ENCODE results near the gene DMGDH.
"Not testable (repeated sequence)": the region's sequence is repeated elsewhere in the genome, so short reads cannot be mapped to it uniquely, and the experiment has no call there.

DMGDH gene

GRCh38 chr5:79011219-79011836, 58.1 kb downstream of the DMGDH start:
- DNase-seq (ENCODE audit: low spot score), result peak; percentile 64

GRCh38 chr5:79008362-79008761, 61.1 kb downstream of the DMGDH start:
- DNase-seq (ENCODE audit: low spot score), result no peak

GRCh38 chr5:79007872-79008271, 61.6 kb downstream of the DMGDH start:
- DNase-seq (ENCODE audit: low spot score), result no peak

GRCh38 chr5:79005936-79006631, 63.4 kb downstream of the DMGDH start:
- no peak for DNase-seq (ENCODE audit: low spot score)

- no peak for DNase-seq (ENCODE audit: low spot score)
These were observed 64.3 kb downstream of the DMGDH start for GRCh38 chr5:79005151-79005550.

- DNase-seq (ENCODE audit: low spot score), result no peak
These were observed 67.1 kb downstream of the DMGDH start for GRCh38 chr5:79002374-79002773.

GRCh38 chr5:79001471-79001870, 68.0 kb downstream of the DMGDH start:
- peak; percentile 25 for DNase-seq (ENCODE audit: low spot score)

- no peak for DNase-seq (ENCODE audit: low spot score)
These were observed 72.4 kb downstream of the DMGDH start for GRCh38 chr5:78997090-78997489.

- DNase-seq (ENCODE audit: low spot score), result no peak
These were observed 73.9 kb downstream of the DMGDH start for GRCh38 chr5:78995521-78996007.

- no peak for DNase-seq (ENCODE audit: low spot score)
These were observed 76.3 kb downstream of the DMGDH start for GRCh38 chr5:78993165-78993564.

- no peak for DNase-seq (ENCODE audit: low spot score)
These were observed 77.3 kb downstream of the DMGDH start for GRCh38 chr5:78992146-78992545.

GRCh38 chr5:78989080-78989479, 80.4 kb downstream of the DMGDH start:
- DNase-seq (ENCODE audit: low spot score), result no peak

GRCh38 chr5:78985725-78986223, 83.7 kb downstream of the DMGDH start:
- no peak for DNase-seq (ENCODE audit: low spot score)

GRCh38 chr5:78985116-78985724, 84.3 kb downstream of the DMGDH start, which contains the start of gene ARSB:
Gene ARSB (minus strand): TSS chr5:78985310. CDS start chr5:78985248, 62 bp downstream.
- peak; percentile 73 for DNase-seq (ENCODE audit: low spot score)

- peak; percentile 96 for DNase-seq (ENCODE audit: low spot score)
These were observed 84.9 kb downstream of the DMGDH start for GRCh38 chr5:78984439-78985115.

GRCh38 chr5:78983601-78984438, 85.7 kb downstream of the DMGDH start:
- DNase-seq (ENCODE audit: low spot score), result peak; percentile 8

GRCh38 chr5:78983194-78983593, 86.3 kb downstream of the DMGDH start:
- DNase-seq (ENCODE audit: low spot score), result not testable (repeated sequence)

- DNase-seq (ENCODE audit: low spot score), result no peak
These were observed 89.6 kb downstream of the DMGDH start for GRCh38 chr5:78979909-78980308.

GRCh38 chr5:78979117-78979742, 90.2 kb downstream of the DMGDH start:
- DNase-seq (ENCODE audit: low spot score), result no peak

GRCh38 chr5:78975035-78975434, 94.4 kb downstream of the DMGDH start:
- DNase-seq (ENCODE audit: low spot score), result no peak

GRCh38 chr5:78974601-78975000, 94.9 kb downstream of the DMGDH start:
- no peak for DNase-seq (ENCODE audit: low spot score)

All from GM03348 (cell line).